ENCODE measurements around the gene SPATS2L.

DNA sequence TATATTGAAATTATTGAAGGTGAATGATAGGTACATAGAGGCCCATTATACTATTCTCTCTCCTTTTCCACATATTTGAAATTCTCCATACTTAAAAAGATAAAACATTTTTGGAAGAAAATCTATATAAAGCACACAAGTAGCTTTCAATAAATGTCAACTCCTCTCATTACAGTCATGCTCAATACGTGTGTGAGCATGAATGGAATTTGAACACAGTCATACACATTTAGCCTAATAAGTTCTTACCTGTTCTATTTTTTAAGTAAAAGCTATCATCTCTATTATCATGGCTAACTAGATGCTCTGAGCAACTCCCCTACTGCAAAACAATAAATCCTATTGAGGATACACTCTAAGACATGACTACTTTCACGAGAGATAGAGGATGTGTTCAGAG, 41.9 kb upstream of the SPATS2L start:
- TF ChIP-seq POLR2A (IDR thresholded peaks at IDR 0.05) (no peak), CTCF (IDR thresholded peaks at IDR 0.05) (no peak)
